ENCODE measurements around the gene RBMS2. TPM values are rescaled to one million over a fixed set of nuclear protein-coding genes. Genes with fewer than 3 reads are reported as not detected.

RBMS2 gene
- polyA plus RNA-seq, 3 donors, result 5.1 to 8.2 (median 6.5) TPM

DNA sequence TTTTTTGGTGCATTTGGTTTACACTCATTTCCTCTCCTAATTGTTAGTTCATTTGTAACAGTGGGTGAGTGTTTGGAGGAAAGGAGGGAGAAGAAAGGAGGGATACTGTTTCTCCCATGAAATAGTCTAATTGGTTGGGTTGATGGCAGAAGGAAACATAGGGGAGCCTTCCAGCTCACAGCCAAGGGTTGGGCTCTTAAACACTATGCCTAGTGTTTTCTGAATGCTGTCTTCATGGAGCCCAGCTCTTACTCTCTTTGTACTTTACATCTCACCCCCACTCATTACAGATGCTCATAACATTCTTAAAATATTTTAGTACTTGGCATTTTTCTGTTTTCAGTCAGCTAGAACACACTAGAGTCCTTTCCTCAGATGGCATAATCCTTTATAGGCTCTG is 70.3 kb downstream of the RBMS2 start:
- Histone ChIP-seq H2AFZ (ENCODE audit: insufficient read depth, low read depth, low read length, poor library complexity, severe bottlenecking) (no peak overlapping the region), H3K9ac (ENCODE audit: insufficient read depth, low read length, poor library complexity, severe bottlenecking) (no peak overlapping the region), H4K20me1 (ENCODE audit: insufficient read depth, low read length) (peaks cover 14% of the 10 kb centered on the region), H3K4me2 (replicated peaks; ENCODE audit: extremely low read depth, low read length, poor library complexity, severe bottlenecking) (no peak overlapping the region), H3K27me3 (ENCODE audit: control insufficient read depth in 2 of 2, insufficient read depth in 2 of 2, low read length in 2 of 2) (no peaks in the 10 kb centered on the region), H3K4me1 (ENCODE audit: control insufficient read depth in 1 of 2, insufficient read depth in 2 of 2, low read length in 2 of 2) (no peaks in the 10 kb centered on the region), H3K36me3 (replicated peaks in 1 of 2; ENCODE audit: control insufficient read depth in 1 of 2, insufficient read depth in 2 of 2, low read length in 2 of 2) (peaks cover 44 to 51% of the 10 kb centered on the region in 2 donors), H3K79me2 (ENCODE audit: insufficient read depth, low read length) (no peaks in the 10 kb centered on the region), H3K9me3 (replicated peaks in 1 of 2; ENCODE audit: control insufficient read depth in 1 of 2, insufficient read depth in 1 of 2, low read length in 2 of 2) (no peaks in the 10 kb centered on the region), H3K27ac (ENCODE audit: low read depth in 1 of 2, low read length in 2 of 2) (no peak overlapping the region), H3K4me3 (replicated peaks in 1 of 3; ENCODE audit: low read depth in 2 of 3, low read length in 3 of 3) (no peak overlapping the region)
- H3K9me3 Mint-ChIP-seq, result no peaks in the 10 kb centered on the region
- H3K4me3 Mint-ChIP-seq, result no peak overlapping the region
- no peak for DNase-seq
- H3K36me3 Mint-ChIP-seq, result peaks cover 47 to 54% of the 10 kb centered on the region in 2 donors
- TF ChIP-seq CTCF (IDR thresholded peaks at IDR 0.05), result no peak
- H3K27me3 Mint-ChIP-seq (ENCODE audit: low read depth in 3 of 3), result peaks cover 0 to 4% (median 1%) of the 10 kb centered on the region in 3 donors
- no peak overlapping the region for H3K27ac Mint-ChIP-seq
- intact Hi-C loops (cut with micrococcal nuclease), result loop anchor here (5.0 kb wide), 1 partner anchor 80 kb away; no protein-coding TSS in a partner anchor
- H3K4me1 Mint-ChIP-seq, result no peaks in the 10 kb centered on the region

DNA sequence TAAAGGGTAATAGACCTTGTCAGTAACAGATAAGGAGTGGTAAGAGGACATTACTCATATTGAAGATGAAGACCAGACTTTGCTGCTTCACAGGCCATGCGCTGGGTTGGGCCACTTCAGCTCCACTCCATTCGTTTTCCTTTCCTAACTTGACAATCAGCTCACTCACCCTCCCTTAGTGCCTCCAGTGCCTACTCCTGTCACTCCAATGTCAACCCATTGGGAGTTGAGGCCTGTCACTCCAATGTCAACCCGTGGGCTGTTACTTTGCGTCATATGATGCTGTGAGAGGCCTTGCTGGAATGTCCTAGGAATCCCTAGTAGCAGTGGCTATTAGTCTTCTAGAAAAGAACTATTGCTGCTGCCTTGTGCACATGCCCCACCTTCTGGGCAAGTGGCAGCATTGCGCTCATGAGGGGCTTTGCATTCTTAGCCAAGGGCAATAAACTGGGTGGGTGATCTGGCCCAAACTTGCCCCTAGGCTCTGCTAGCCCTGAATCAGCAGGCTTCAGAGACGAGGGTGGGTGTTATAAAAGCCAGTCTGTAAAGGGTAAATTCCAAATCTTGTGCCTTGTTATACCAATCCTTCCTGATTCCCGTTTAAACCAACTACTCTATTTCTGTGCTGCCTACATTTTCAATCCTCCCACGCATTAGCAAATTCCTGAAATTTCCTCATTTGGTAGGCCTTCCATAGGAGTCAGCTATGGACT is 72.4 kb downstream of the RBMS2 start:
- WGBS (ENCODE audit: insufficient coverage), result 70% methylated on average over 5 of the region's 8 CpGs
- Histone ChIP-seq H4K20me1 (ENCODE audit: insufficient read depth, low read length) (peaks cover 27% of the 10 kb centered on the region), H3K4me2 (replicated peaks; ENCODE audit: extremely low read depth, low read length, poor library complexity, severe bottlenecking) (no peak overlapping the region), H3K9ac (ENCODE audit: insufficient read depth, low read length, poor library complexity, severe bottlenecking) (no peak overlapping the region), H3K9me3 (replicated peaks in 1 of 2; ENCODE audit: control insufficient read depth in 1 of 2, insufficient read depth in 1 of 2, low read length in 2 of 2) (no peaks in the 10 kb centered on the region), H2AFZ (ENCODE audit: insufficient read depth, low read depth, low read length, poor library complexity, severe bottlenecking) (no peak overlapping the region), H3K4me1 (ENCODE audit: control insufficient read depth in 1 of 2, insufficient read depth in 2 of 2, low read length in 2 of 2) (no peaks in the 10 kb centered on the region), H3K79me2 (ENCODE audit: insufficient read depth, low read length) (no peaks in the 10 kb centered on the region), H3K4me3 (replicated peaks in 1 of 3; ENCODE audit: low read depth in 2 of 3, low read length in 3 of 3) (no peak overlapping the region), H3K27ac (ENCODE audit: low read depth in 1 of 2, low read length in 2 of 2) (no peak overlapping the region), H3K27me3 (ENCODE audit: control insufficient read depth in 2 of 2, insufficient read depth in 2 of 2, low read length in 2 of 2) (no peaks in the 10 kb centered on the region), H3K36me3 (replicated peaks in 1 of 2; ENCODE audit: control insufficient read depth in 1 of 2, insufficient read depth in 2 of 2, low read length in 2 of 2) (peaks cover 44 to 51% of the 10 kb centered on the region in 2 donors)
- Mint-ChIP-seq H3K4me1 (no peaks in the 10 kb centered on the region), H3K27me3 (ENCODE audit: low read depth in 3 of 3) (peaks cover 0 to 1% (median 0%) of the 10 kb centered on the region in 3 donors), H3K36me3 (peaks cover 47 to 55% of the 10 kb centered on the region in 2 donors), H3K27ac (peak overlapping the region in 3 of 7 donors; percentile 7 to 79 (median 64)), H3K9me3 (peaks cover 0 to 1% (median 0%) of the 10 kb centered on the region in 7 donors), H3K4me3 (no peak overlapping the region)
- intact Hi-C loops (cut with micrococcal nuclease), result loop anchor here (5.0 kb wide), 1 partner anchor 82 kb away; no protein-coding TSS in a partner anchor
- peak; percentile 90 for TF ChIP-seq CTCF (IDR thresholded peaks at IDR 0.05)
- peak; percentile 24 to 54 (median 41) for DNase-seq

All from CD14-positive monocyte (primary cell).